Vagina (tissue), 2 donors: Measurements from ENCODE around the gene HDAC7. TPM values are rescaled to one million over a fixed set of nuclear protein-coding genes. Genes with fewer than 3 reads are reported as not detected.
A peak's percentile ranks its signal among the peaks of the same experiment; 100 is the strongest.

Experiments
- DNase-seq, 2 donors: peaks; one replicate each; pipeline ENCODE4 v3.0.0-alpha.2; 2017; ENCODE audit errors: extremely low spot score in 2 of 2
- H3K27ac ChIP-seq: fragments of 200-600 bp; sonication (generic); one replicate; pipeline ENCODE4 v1.5.1; 2019
- H3K27me3 ChIP-seq: fragments of 200-600 bp; sonication (generic); one replicate; pipeline ENCODE4 v1.5.1; 2019
- H3K36me3 ChIP-seq, 2 donors: fragments of 200-600 bp; sonication (generic); one replicate each; pipeline ENCODE4 v1.5.1; 2017 to 2019
- H3K4me1 ChIP-seq: fragments of 200-600 bp; sonication (generic); one replicate; pipeline ENCODE4 v1.5.1; 2019
- H3K4me3 ChIP-seq, 2 donors: fragments of 200-600 bp; sonication (generic); 1 replicate in 1 of 2; 2 replicates in 1 of 2; pipeline ENCODE4 v1.5.1; 2016 to 2019
- H3K9me3 ChIP-seq: fragments of 200-600 bp; sonication (generic); one replicate; pipeline ENCODE4 v1.5.1; 2019
- POLR2A ChIP-seq, 2 donors: fragments of 450-650 bp; IDR thresholded peaks; one replicate each; pipeline ENCODE4 v1.6.1; 2017; ENCODE audit warnings: antibody characterized with exemption in 2 of 2, mild to moderate bottlenecking in 2 of 2, moderate library complexity in 2 of 2
- POLR2AphosphoS5 ChIP-seq, 2 donors: sonication (generic); formaldehyde crosslinking; IDR thresholded peaks; one replicate each; pipeline ENCODE4 v1.9.0; 2017; ENCODE audit warnings: antibody characterized with exemption in 2 of 2, mild to moderate bottlenecking in 2 of 2, low read depth in 1 of 2; ENCODE audit not compliant: insufficient read depth in 1 of 2
- intact Hi-C: fragments of 100-400 bp; cut with DNase I; formaldehyde crosslinking; loops from one replicate; pipeline ENCODE4 v1.15.1; 2023
- total RNA-seq: library from RNA; depleted of rRNA; stranded (reverse); fragments of >200 nt; gene quantifications from one replicate; pipeline ENCODE4 v1.2.3, GENCODE V29; 2016
- TF ChIP-seq, protein P1 (sequence below), 3 experiments: fragments of 450-650 bp in 2 of 3; fragments of 200-600 bp in 1 of 3; sonication (generic) in 1 of 3; IDR thresholded peaks; one replicate each; pipeline ENCODE4 v1.5.1; 2017 to 2019; ENCODE audit warnings: antibody characterized with exemption in 3 of 3, mild to moderate bottlenecking in 2 of 3, moderate library complexity in 2 of 3

Gene HDAC7
- total RNA-seq, 1 donor from 2014 or later, result 67.0 TPM

DNA sequence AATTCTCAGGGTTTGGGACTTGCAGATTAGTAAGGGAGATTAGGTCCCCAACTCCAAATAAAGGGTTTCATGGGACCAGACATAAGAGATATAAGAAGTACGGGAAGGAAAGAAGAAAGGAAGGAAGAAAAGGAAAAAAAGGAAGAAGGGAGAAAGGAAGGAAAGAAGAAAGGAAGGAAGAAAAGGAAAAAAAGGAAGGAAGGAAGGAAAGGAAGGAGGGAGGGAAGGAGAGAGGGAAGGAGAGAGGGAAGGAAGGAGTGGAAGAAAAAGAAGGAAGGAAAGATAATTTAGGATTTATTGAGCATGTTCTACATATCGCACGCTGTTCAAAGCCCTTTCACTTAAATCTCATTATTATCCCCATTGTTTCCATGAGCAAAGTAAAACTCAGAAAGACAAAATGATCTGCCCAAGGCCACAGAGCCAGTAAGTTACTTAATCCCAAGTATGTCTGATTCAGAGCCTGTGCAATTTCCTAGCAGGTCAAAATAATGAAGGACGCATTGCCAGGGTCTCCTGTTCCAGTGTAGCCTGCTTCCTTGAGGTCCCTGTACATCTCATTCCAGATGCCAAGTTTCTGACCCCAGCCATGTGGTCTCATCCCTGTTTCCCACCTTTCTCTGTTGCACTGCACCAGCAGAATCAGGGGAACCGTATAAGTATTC, 3.9 kb upstream of the HDAC7 start:
- TF ChIP-seq POLR2AphosphoS5 (IDR thresholded peaks at IDR 0.05; ENCODE audit: insufficient read depth in 1 of 2, low read depth in 1 of 2), result no peak
- TF ChIP-seq, protein P1, sequence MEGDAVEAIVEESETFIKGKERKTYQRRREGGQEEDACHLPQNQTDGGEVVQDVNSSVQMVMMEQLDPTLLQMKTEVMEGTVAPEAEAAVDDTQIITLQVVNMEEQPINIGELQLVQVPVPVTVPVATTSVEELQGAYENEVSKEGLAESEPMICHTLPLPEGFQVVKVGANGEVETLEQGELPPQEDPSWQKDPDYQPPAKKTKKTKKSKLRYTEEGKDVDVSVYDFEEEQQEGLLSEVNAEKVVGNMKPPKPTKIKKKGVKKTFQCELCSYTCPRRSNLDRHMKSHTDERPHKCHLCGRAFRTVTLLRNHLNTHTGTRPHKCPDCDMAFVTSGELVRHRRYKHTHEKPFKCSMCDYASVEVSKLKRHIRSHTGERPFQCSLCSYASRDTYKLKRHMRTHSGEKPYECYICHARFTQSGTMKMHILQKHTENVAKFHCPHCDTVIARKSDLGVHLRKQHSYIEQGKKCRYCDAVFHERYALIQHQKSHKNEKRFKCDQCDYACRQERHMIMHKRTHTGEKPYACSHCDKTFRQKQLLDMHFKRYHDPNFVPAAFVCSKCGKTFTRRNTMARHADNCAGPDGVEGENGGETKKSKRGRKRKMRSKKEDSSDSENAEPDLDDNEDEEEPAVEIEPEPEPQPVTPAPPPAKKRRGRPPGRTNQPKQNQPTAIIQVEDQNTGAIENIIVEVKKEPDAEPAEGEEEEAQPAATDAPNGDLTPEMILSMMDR (IDR thresholded peaks at IDR 0.05), result no peak
- TF ChIP-seq POLR2A (IDR thresholded peaks at IDR 0.05), result no peak
- intact Hi-C loops, result no loop called here
- H3K36me3 ChIP-seq, result no peaks in the 10 kb centered on the region
- peaks cover 84% of the 10 kb centered on the region for H3K4me1 ChIP-seq
- no peak for DNase-seq
- H3K4me3 ChIP-seq, result no peak overlapping the region
- H3K9me3 ChIP-seq, result no peaks in the 10 kb centered on the region
- H3K27ac ChIP-seq, result peak overlapping the region; percentile 99
- no peaks in the 10 kb centered on the region for H3K27me3 ChIP-seq

DNA sequence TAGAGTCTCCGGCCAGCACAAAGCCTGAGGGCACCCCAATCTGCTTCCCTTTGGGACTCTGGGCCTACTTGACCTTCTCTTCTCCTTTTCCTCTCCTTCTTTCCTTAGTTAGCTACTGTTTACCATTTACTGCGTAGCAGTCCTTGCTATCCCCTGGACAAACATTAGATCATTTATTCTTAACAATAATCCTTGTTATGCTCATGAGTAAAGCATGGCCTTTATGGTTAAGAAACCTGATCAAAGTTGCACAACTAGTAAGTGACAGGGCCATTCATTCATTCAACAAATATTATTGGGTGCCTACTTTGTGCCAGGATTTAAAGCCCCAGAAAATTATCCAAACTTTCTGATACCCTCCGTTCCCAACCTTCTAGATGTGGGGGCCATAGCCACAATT, 3.2 kb upstream of the HDAC7 start:
- no peak for DNase-seq
- no peaks in the 10 kb centered on the region for H3K9me3 ChIP-seq
- H3K4me1 ChIP-seq, result peaks cover 84% of the 10 kb centered on the region
- H3K36me3 ChIP-seq, result no peaks in the 10 kb centered on the region
- intact Hi-C loops, result no loop called here
- peak overlapping the region; percentile 99 for H3K27ac ChIP-seq
- TF ChIP-seq POLR2A (IDR thresholded peaks at IDR 0.05) (no peak), POLR2AphosphoS5 (IDR thresholded peaks at IDR 0.05; ENCODE audit: insufficient read depth in 1 of 2, low read depth in 1 of 2) (no peak)
- TF ChIP-seq, protein P1 (IDR thresholded peaks at IDR 0.05), result no peak
- H3K27me3 ChIP-seq, result no peaks in the 10 kb centered on the region
- no peak overlapping the region for H3K4me3 ChIP-seq

DNA sequence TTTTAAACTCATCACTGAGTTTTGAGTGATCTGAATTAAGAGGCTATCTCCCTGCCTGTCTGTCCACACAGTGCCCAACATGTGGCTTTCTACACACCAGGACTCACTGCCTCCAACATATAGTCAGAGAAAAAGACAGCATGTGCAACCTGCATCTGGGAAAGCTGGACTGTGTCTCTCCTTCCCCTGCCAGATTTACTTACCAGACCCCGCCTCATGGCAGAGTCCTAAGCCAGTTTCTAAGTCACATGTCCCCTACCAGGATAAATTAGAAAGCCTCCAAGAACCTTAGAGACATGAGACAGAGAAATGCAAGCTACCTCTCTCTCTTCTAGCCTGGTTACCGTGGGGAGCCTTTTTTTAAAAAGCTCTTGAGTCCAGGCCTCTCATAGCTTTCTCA, 2.7 kb upstream of the HDAC7 start:
- intact Hi-C loops, result no loop called here
- H3K4me1 ChIP-seq, result peaks cover 84% of the 10 kb centered on the region
- H3K4me3 ChIP-seq, result no peak overlapping the region
- H3K27me3 ChIP-seq, result no peaks in the 10 kb centered on the region
- no peaks in the 10 kb centered on the region for H3K36me3 ChIP-seq
- DNase-seq, result no peak
- no peak for TF ChIP-seq POLR2AphosphoS5 (IDR thresholded peaks at IDR 0.05; ENCODE audit: insufficient read depth in 1 of 2, low read depth in 1 of 2)
- TF ChIP-seq, protein P1 (IDR thresholded peaks at IDR 0.05), result no peak
- TF ChIP-seq POLR2A (IDR thresholded peaks at IDR 0.05), result no peak
- peak overlapping the region; percentile 99 for H3K27ac ChIP-seq
- no peaks in the 10 kb centered on the region for H3K9me3 ChIP-seq

DNA sequence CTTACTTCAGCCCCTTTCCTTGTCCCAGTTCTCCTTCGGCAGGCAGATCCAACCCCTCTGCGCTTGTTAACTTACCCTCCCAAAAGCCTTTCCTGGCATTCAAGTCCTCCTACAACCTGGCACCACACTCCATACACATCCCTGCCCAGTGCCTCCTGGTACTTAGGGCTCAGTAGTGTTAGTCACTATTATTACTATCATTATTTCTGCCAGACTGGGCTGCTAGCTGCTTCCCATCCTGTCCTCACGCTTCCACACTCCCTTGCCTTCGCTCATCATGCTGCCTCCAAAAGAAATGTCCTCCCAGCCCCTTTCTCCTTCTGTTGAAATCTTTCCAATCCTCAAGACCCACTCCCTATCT, 1.6 kb upstream of the HDAC7 start:
- no peak for DNase-seq
- TF ChIP-seq, protein P1 (IDR thresholded peaks at IDR 0.05), result no peak
- no peak for TF ChIP-seq POLR2A (IDR thresholded peaks at IDR 0.05)
- Histone ChIP-seq H3K27ac (peak overlapping the region; percentile 99), H3K4me1 (peaks cover 84% of the 10 kb centered on the region), H3K9me3 (no peaks in the 10 kb centered on the region), H3K36me3 (no peaks in the 10 kb centered on the region), H3K4me3 (peak overlapping the region; percentile 79 to 96), H3K27me3 (no peaks in the 10 kb centered on the region)
- intact Hi-C loops, result no loop called here

DNA sequence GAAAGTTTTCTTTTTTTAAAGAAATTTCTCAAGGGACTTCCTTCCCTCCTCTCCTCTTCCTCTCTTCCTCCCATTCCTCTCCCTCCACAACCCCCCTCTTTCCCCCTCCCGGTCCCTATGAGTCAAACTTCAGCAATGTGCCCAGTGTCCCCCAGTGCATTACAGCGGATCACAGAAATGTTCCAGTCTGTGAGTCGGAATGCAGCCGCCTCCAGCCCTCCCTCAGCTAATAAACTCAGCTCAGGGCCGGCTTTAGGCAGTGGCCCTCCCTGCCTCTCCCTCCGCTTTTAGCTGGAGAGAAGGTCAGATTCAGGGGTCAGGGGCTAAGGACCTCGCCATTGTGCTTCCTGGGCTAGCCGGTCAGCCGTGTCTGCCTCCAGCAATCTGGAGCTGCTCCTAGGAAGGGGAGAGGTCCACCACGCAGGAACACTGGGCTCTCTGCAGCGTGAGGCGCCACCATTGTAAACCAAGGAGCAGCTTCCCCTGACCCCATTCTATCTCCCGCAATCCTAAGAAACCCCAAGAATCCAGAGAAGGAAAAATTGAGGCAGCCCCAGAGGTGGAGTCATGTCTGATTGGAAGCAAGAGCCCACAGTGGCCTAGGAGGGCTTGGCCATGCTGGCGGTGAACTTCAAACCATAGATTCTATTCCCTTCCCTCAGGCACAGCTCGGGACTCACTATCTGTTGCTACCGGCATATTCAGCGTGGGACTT, 1.1 kb upstream of the HDAC7 start:
- H3K9me3 ChIP-seq, result no peaks in the 10 kb centered on the region
- TF ChIP-seq, protein P1 (IDR thresholded peaks at IDR 0.05), result no peak
- TF ChIP-seq POLR2A (IDR thresholded peaks at IDR 0.05) (peak; percentile 38 to 65), POLR2AphosphoS5 (IDR thresholded peaks at IDR 0.05; ENCODE audit: insufficient read depth in 1 of 2, low read depth in 1 of 2) (peak; percentile 77 to 85)
- intact Hi-C loops, result no loop called here
- H3K27ac ChIP-seq, result peak overlapping the region; percentile 99
- H3K36me3 ChIP-seq, result no peaks in the 10 kb centered on the region
- H3K27me3 ChIP-seq, result no peaks in the 10 kb centered on the region
- peak overlapping the region; percentile 79 to 96 for H3K4me3 ChIP-seq
- DNase-seq, result peak in 1 of 2 donors; percentile 97
- peaks cover 84% of the 10 kb centered on the region for H3K4me1 ChIP-seq
